Parathyroid adenoma (tissue), 2 donors: Measurements from ENCODE around the gene APPBP2.

Source experiments
- H2AFZ ChIP-seq: fragments of 300-600 bp; sonication (generic); one replicate; pipeline ENCODE4 v1.7.0; 2017; ENCODE audit warnings: antibody characterized with exemption, mild to moderate bottlenecking
- H3K27ac ChIP-seq: fragments of 300-600 bp; sonication (generic); one replicate; pipeline ENCODE4 v1.7.0; 2017
- H3K27me3 ChIP-seq: fragments of 300-600 bp; sonication (generic); one replicate; pipeline ENCODE4 v1.7.0; 2017; ENCODE audit warnings: low read length; ENCODE audit not compliant: control insufficient read depth, insufficient read depth
- H3K36me3 ChIP-seq: fragments of 300-600 bp; sonication (generic); one replicate; pipeline ENCODE4 v1.7.0; 2017; ENCODE audit warnings: low read length; ENCODE audit not compliant: control insufficient read depth, insufficient read depth
- H3K4me1 ChIP-seq: fragments of 300-600 bp; sonication (generic); one replicate; pipeline ENCODE4 v1.7.0; 2017; ENCODE audit warnings: control low read depth
- H3K4me2 ChIP-seq: fragments of 300-600 bp; sonication (generic); one replicate; pipeline ENCODE4 v1.7.0; 2017; ENCODE audit warnings: low read length
- H3K4me3 ChIP-seq: fragments of 300-600 bp; sonication (generic); one replicate; pipeline ENCODE4 v1.7.0; 2017; ENCODE audit warnings: low read depth, low read length
- H3K79me2 ChIP-seq: fragments of 300-600 bp; sonication (generic); one replicate; pipeline ENCODE4 v1.7.0; 2017; ENCODE audit warnings: control low read depth
- H3K9ac ChIP-seq: fragments of 300-600 bp; sonication (generic); one replicate; pipeline ENCODE4 v1.7.0; 2017; ENCODE audit warnings: mild to moderate bottlenecking
- H3K9me3 ChIP-seq: fragments of 300-600 bp; sonication (generic); one replicate; pipeline ENCODE4 v1.7.0; 2017; ENCODE audit warnings: low read length; ENCODE audit not compliant: control insufficient read depth
- CTCF ChIP-seq: fragments of 300-600 bp; sonication (generic); IDR thresholded peaks from one replicate; pipeline ENCODE4 v1.7.0; 2017; ENCODE audit warnings: antibody characterized with exemption, mild to moderate bottlenecking
- donor health status: primary hyperparathyroidism.

The APPBP2 gene

GRCh38 chr17:60457148-60457547, 68.9 kb downstream of the APPBP2 start:
- Histone ChIP-seq H3K9me3 (no peaks in the 10 kb centered on the region), H3K4me2 (no peak overlapping the region), H3K36me3 (no peaks in the 10 kb centered on the region), H3K79me2 (no peaks in the 10 kb centered on the region), H3K4me1 (no peaks in the 10 kb centered on the region), H3K27ac (no peak overlapping the region), H3K27me3 (no peaks in the 10 kb centered on the region), H3K9ac (no peak overlapping the region), H2AFZ (no peak overlapping the region), H3K4me3 (no peak overlapping the region)
- no peak for TF ChIP-seq CTCF

GRCh38 chr17:60455378-60455777, 70.7 kb downstream of the APPBP2 start:
- no peak overlapping the region for H3K4me2 ChIP-seq
- H3K4me3 ChIP-seq: no peak overlapping the region
- no peak overlapping the region for H2AFZ ChIP-seq
- no peak overlapping the region for H3K27ac ChIP-seq
- no peak overlapping the region for H3K9ac ChIP-seq
- H3K4me1 ChIP-seq: no peaks in the 10 kb centered on the region
- TF ChIP-seq CTCF: no peak
- no peaks in the 10 kb centered on the region for H3K27me3 ChIP-seq
- no peaks in the 10 kb centered on the region for H3K79me2 ChIP-seq
- no peaks in the 10 kb centered on the region for H3K36me3 ChIP-seq
- H3K9me3 ChIP-seq: no peaks in the 10 kb centered on the region

GRCh38 chr17:60451965-60452364, 74.1 kb downstream of the APPBP2 start:
- no peaks in the 10 kb centered on the region for H3K79me2 ChIP-seq
- no peaks in the 10 kb centered on the region for H3K4me1 ChIP-seq
- H3K36me3 ChIP-seq: no peaks in the 10 kb centered on the region
- no peak for TF ChIP-seq CTCF
- no peaks in the 10 kb centered on the region for H3K27me3 ChIP-seq
- no peak overlapping the region for H3K27ac ChIP-seq
- no peaks in the 10 kb centered on the region for H3K9me3 ChIP-seq
- H3K4me2 ChIP-seq: no peak overlapping the region
- H3K4me3 ChIP-seq: no peak overlapping the region
- H3K9ac ChIP-seq: no peak overlapping the region
- H2AFZ ChIP-seq: no peak overlapping the region

- H3K27ac ChIP-seq: no peak overlapping the region
- no peak overlapping the region for H2AFZ ChIP-seq
- H3K9me3 ChIP-seq: no peaks in the 10 kb centered on the region
- H3K36me3 ChIP-seq: no peaks in the 10 kb centered on the region
- no peaks in the 10 kb centered on the region for H3K4me1 ChIP-seq
- H3K4me3 ChIP-seq: no peak overlapping the region
- no peak overlapping the region for H3K9ac ChIP-seq
- no peaks in the 10 kb centered on the region for H3K79me2 ChIP-seq
- no peak overlapping the region for H3K4me2 ChIP-seq
- no peak for TF ChIP-seq CTCF
- H3K27me3 ChIP-seq: no peaks in the 10 kb centered on the region
Measured at GRCh38 chr17:60451071-60451470, 75.0 kb downstream of the APPBP2 start.

GRCh38 chr17:60447375-60447774, 78.7 kb downstream of the APPBP2 start:
- Histone ChIP-seq H3K79me2 (no peaks in the 10 kb centered on the region), H3K4me2 (no peak overlapping the region), H3K4me3 (no peak overlapping the region), H3K9me3 (no peaks in the 10 kb centered on the region), H3K9ac (no peak overlapping the region), H3K27me3 (no peaks in the 10 kb centered on the region), H2AFZ (no peak overlapping the region), H3K27ac (no peak overlapping the region), H3K4me1 (no peaks in the 10 kb centered on the region), H3K36me3 (no peaks in the 10 kb centered on the region)
- TF ChIP-seq CTCF: no peak
